SJSA1 (cell line): ENCODE data around the gene DMC1. TPM values are rescaled to one million over a fixed set of nuclear protein-coding genes. Genes with fewer than 3 reads are reported as not detected.
"Not testable (repeated sequence)": the region's sequence is repeated elsewhere in the genome, so short reads cannot be mapped to it uniquely, and the experiment has no call there.

ENCODE experiments used
- DNase-seq, 2 experiments: peaks; one replicate each; pipeline ENCODE4 v3.0.0-alpha.2; 2015 to 2020; ENCODE audit warnings: low spot score in 2 of 2, low read depth in 1 of 2
- H3K27ac ChIP-seq: fragments of 250-450 bp; sonication (Bioruptor Pico); 2 replicates; pipeline ENCODE4 v1.5.1; 2020; ENCODE audit warnings: mild to moderate bottlenecking, moderate library complexity
- H3K27me3 ChIP-seq: fragments of 250-450 bp; sonication (Bioruptor Pico); replicated peaks from 2 replicates; pipeline ENCODE4 v1.5.1; 2020; ENCODE audit warnings: mild to moderate bottlenecking, moderate library complexity
- H3K36me3 ChIP-seq: fragments of 250-450 bp; sonication (Bioruptor Pico); 2 replicates; pipeline ENCODE4 v1.5.1; 2020; ENCODE audit warnings: mild to moderate bottlenecking
- H3K4me1 ChIP-seq: fragments of 250-450 bp; sonication (Bioruptor Pico); replicated peaks from 2 replicates; pipeline ENCODE4 v1.6.1; 2021; ENCODE audit warnings: mild to moderate bottlenecking
- H3K4me3 ChIP-seq: fragments of 250-450 bp; sonication (Bioruptor Pico); 2 replicates; pipeline ENCODE4 v1.5.1; 2020; ENCODE audit warnings: mild to moderate bottlenecking
- H3K9me3 ChIP-seq: fragments of 250-450 bp; sonication (Bioruptor Pico); replicated peaks from 2 replicates; pipeline ENCODE4 v1.5.1; 2020; ENCODE audit warnings: mild to moderate bottlenecking
- total RNA-seq: library from RNA; depleted of rRNA; stranded (reverse); fragments of >200 nt; shearing (Covaris generic); gene quantifications from 2 replicates; pipeline ENCODE4 v1.2.3, GENCODE V29; 2014; rRNA removed

Gene DMC1
- total RNA-seq, 1 experiment from 2014 or later, result not detected

GRCh38 chr22:38484244-38484643, 85.7 kb downstream of the DMC1 start:
- Histone ChIP-seq H3K4me3 (no peak overlapping the region), H3K36me3 (peaks cover 96% of the 10 kb centered on the region), H3K27me3 (no peaks in the 10 kb centered on the region), H3K9me3 (no peaks in the 10 kb centered on the region), H3K27ac (no peak overlapping the region), H3K4me1 (no peaks in the 10 kb centered on the region; the same call in 1 of the 2 replicates)
- no peak for DNase-seq

- Histone ChIP-seq H3K4me3 (no peak overlapping the region), H3K36me3 (peaks cover 83% of the 10 kb centered on the region), H3K27ac (no peak overlapping the region), H3K4me1 (no peaks in the 10 kb centered on the region; the same call in 1 of the 2 replicates), H3K27me3 (no peaks in the 10 kb centered on the region), H3K9me3 (no peaks in the 10 kb centered on the region)
- no peak for DNase-seq
These were observed 87.2 kb downstream of the DMC1 start for GRCh38 chr22:38482662-38483308.

- no peaks in the 10 kb centered on the region; the same call in 1 of the 2 replicates for H3K4me1 ChIP-seq
- H3K27me3 ChIP-seq, result no peaks in the 10 kb centered on the region
- DNase-seq, result no peak
- no peak overlapping the region for H3K4me3 ChIP-seq
- H3K9me3 ChIP-seq, result no peaks in the 10 kb centered on the region
- peaks cover 74% of the 10 kb centered on the region for H3K36me3 ChIP-seq
- H3K27ac ChIP-seq, result no peak overlapping the region
These were observed 88.1 kb downstream of the DMC1 start for GRCh38 chr22:38481871-38482332.

GRCh38 chr22:38481162-38481870, 88.7 kb downstream of the DMC1 start:
- no peak overlapping the region for H3K4me3 ChIP-seq
- no peaks in the 10 kb centered on the region for H3K27me3 ChIP-seq
- H3K36me3 ChIP-seq, result peaks cover 68% of the 10 kb centered on the region
- no peaks in the 10 kb centered on the region; the same call in 1 of the 2 replicates for H3K4me1 ChIP-seq
- H3K9me3 ChIP-seq, result no peaks in the 10 kb centered on the region
- no peak overlapping the region for H3K27ac ChIP-seq
- no peak for DNase-seq

GRCh38 chr22:38479096-38479837, 90.7 kb downstream of the DMC1 start:
- H3K36me3 ChIP-seq, result peaks cover 51% of the 10 kb centered on the region
- H3K27ac ChIP-seq, result 0 out of 2 replicates have a peak overlapping the region, but pooled peaks have one; percentile 5
- DNase-seq, result no peak
- no peaks in the 10 kb centered on the region for H3K27me3 ChIP-seq
- no peaks in the 10 kb centered on the region; the same call in 1 of the 2 replicates for H3K4me1 ChIP-seq
- no peak overlapping the region for H3K4me3 ChIP-seq
- H3K9me3 ChIP-seq, result no peaks in the 10 kb centered on the region

GRCh38 chr22:38477585-38477984, 92.4 kb downstream of the DMC1 start:
- DNase-seq, result no peak
- Histone ChIP-seq H3K4me1 (no peaks in the 10 kb centered on the region; the same call in 1 of the 2 replicates), H3K27me3 (no peaks in the 10 kb centered on the region), H3K9me3 (no peaks in the 10 kb centered on the region), H3K27ac (no peak overlapping the region), H3K36me3 (peaks cover 35% of the 10 kb centered on the region), H3K4me3 (no peak overlapping the region)

- H3K27ac ChIP-seq, result no peak overlapping the region
- no peaks in the 10 kb centered on the region for H3K27me3 ChIP-seq
- H3K36me3 ChIP-seq, result no peaks in the 10 kb centered on the region
- H3K9me3 ChIP-seq, result no peaks in the 10 kb centered on the region
- H3K4me3 ChIP-seq, result no peak overlapping the region
- H3K4me1 ChIP-seq, result no peaks in the 10 kb centered on the region
- DNase-seq, result no peak
These were observed 95.9 kb downstream of the DMC1 start for GRCh38 chr22:38474003-38474607.

GRCh38 chr22:38471237-38471636, 98.7 kb downstream of the DMC1 start:
- no peak overlapping the region for H3K27ac ChIP-seq
- H3K27me3 ChIP-seq, result no peaks in the 10 kb centered on the region
- H3K4me1 ChIP-seq, result peaks cover 16% of the 10 kb centered on the region
- DNase-seq, result no peak
- no peak overlapping the region for H3K4me3 ChIP-seq
- H3K36me3 ChIP-seq, result no peaks in the 10 kb centered on the region
- H3K9me3 ChIP-seq, result no peaks in the 10 kb centered on the region

GRCh38 chr22:38470179-38470578, 99.8 kb downstream of the DMC1 start:
- H3K9me3 ChIP-seq, H3K27me3 ChIP-seq, DNase-seq, H3K36me3 ChIP-seq, H3K27ac ChIP-seq, H3K4me3 ChIP-seq: not testable (repeated sequence)
- peaks cover 16% of the 10 kb centered on the region for H3K4me1 ChIP-seq

GRCh38 chr22:38469306-38469781, 100.6 kb downstream of the DMC1 start:
- Histone ChIP-seq H3K27ac (no peak overlapping the region), H3K9me3 (no peaks in the 10 kb centered on the region)
- no peak for DNase-seq

More at GRCh38 chr22:38469306-38469781, 100.6 kb downstream of the DMC1 start:
- H3K4me3 ChIP-seq, result no peak overlapping the region
- peaks cover 16% of the 10 kb centered on the region for H3K4me1 ChIP-seq
- no peaks in the 10 kb centered on the region for H3K27me3 ChIP-seq
- H3K36me3 ChIP-seq, result no peaks in the 10 kb centered on the region

Other genes with a start within 250 kb of the DMC1 start
- gene KCNJ4, start 115.0 kb downstream of the DMC1 start, total RNA-seq, result not detected in 2 replicates
- gene KDELR3, start 102.1 kb downstream of the DMC1 start, total RNA-seq, result 15.4 and 26.1 TPM in 2 replicates
- 277 and 362 TPM in 2 replicates for gene DDX17, start 63.9 kb downstream of the DMC1 start, total RNA-seq
- 0.42 TPM in 1 of 2 replicates, not detected in the other for gene FAM227A, start 86.2 kb upstream of the DMC1 start, total RNA-seq
- gene CBY1, start 86.5 kb upstream of the DMC1 start, total RNA-seq, result 8.8 and 13.5 TPM in 2 replicates
- 61.0 and 103 TPM in 2 replicates for gene TOMM22, start 111.8 kb upstream of the DMC1 start, total RNA-seq
- gene JOSD1, start 130.8 kb upstream of the DMC1 start, total RNA-seq, result 53.5 and 67.0 TPM in 2 replicates
- gene GTPBP1, start 135.8 kb upstream of the DMC1 start, total RNA-seq, result 24.8 and 28.9 TPM in 2 replicates
- 201 and 238 TPM in 2 replicates for gene SUN2, start 185.8 kb upstream of the DMC1 start, total RNA-seq
- gene DNAL4, start 224.0 kb upstream of the DMC1 start, total RNA-seq, result 19.9 and 33.9 TPM in 2 replicates